GM12873 (cell line): ENCODE results near the gene MACROD2.

Experiments
- TF ChIP-seq, protein P1 (sequence below): IDR thresholded peaks from 2 replicates; pipeline ENCODE4 v1.5.1; 2012; ENCODE audit warnings: low read depth, mild to moderate bottlenecking, moderate library complexity, low read length, control low read depth; ENCODE audit not compliant: insufficient read depth; ENCODE audit errors: missing control alignments

MACROD2 gene

GRCh38 chr20:15838466-15838865, 1843.2 kb downstream of the MACROD2 start:
- TF ChIP-seq, protein P1, sequence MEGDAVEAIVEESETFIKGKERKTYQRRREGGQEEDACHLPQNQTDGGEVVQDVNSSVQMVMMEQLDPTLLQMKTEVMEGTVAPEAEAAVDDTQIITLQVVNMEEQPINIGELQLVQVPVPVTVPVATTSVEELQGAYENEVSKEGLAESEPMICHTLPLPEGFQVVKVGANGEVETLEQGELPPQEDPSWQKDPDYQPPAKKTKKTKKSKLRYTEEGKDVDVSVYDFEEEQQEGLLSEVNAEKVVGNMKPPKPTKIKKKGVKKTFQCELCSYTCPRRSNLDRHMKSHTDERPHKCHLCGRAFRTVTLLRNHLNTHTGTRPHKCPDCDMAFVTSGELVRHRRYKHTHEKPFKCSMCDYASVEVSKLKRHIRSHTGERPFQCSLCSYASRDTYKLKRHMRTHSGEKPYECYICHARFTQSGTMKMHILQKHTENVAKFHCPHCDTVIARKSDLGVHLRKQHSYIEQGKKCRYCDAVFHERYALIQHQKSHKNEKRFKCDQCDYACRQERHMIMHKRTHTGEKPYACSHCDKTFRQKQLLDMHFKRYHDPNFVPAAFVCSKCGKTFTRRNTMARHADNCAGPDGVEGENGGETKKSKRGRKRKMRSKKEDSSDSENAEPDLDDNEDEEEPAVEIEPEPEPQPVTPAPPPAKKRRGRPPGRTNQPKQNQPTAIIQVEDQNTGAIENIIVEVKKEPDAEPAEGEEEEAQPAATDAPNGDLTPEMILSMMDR = no peak

DNA sequence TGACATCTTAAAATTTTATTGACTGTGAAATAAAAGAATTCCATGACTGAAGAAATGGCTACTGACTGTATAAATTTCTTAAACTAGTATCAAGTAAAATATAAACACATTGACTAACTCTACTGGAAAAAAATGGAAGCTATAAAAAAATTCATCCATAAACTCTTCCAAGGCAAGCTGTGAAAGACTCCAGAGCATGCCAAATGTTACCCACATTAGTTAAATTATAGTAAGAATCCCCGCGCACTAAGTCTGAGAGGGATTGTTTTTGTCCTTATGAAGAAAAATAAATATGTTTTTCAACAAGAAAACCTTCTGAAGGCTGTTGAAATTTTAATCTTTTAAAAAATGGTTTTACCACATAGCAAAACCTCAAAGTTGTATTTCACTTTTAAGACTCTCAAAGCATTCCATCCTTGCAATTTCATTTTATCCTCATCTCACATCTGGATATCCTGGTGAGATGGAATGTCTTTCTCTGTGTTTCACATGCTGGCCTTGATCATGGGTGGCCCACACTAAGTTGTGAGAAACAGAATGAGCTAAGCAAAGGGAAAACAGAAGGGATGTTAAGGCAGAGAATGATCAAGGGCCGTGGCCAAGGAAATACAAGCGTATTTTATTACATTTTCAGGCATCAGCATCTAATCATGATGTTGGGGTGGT, 1845.5 kb downstream of the MACROD2 start:
- TF ChIP-seq, protein P1 = no peak

GRCh38 chr20:15842872-15843271, 1847.6 kb downstream of the MACROD2 start:
- TF ChIP-seq, protein P1 = peak; percentile 35

DNA sequence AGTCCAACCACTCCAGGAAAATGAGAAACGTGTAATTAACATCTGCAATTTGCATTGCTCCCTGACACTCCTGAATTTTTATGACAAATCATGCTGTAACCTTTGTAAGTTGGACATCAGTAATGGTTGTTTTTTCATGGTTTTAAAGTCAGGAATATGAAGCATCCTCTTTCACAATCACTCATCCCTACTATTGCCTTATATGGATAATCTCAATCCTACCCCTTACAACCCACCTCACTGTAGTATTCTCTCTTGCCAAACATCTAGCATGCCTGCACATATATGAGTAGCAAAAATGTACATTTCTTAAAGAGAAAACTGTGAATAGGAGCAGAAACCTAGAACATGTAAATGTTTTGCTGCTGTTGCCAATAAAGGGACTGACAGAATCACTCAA, 1848.5 kb downstream of the MACROD2 start:
- TF ChIP-seq, protein P1 = no peak

DNA sequence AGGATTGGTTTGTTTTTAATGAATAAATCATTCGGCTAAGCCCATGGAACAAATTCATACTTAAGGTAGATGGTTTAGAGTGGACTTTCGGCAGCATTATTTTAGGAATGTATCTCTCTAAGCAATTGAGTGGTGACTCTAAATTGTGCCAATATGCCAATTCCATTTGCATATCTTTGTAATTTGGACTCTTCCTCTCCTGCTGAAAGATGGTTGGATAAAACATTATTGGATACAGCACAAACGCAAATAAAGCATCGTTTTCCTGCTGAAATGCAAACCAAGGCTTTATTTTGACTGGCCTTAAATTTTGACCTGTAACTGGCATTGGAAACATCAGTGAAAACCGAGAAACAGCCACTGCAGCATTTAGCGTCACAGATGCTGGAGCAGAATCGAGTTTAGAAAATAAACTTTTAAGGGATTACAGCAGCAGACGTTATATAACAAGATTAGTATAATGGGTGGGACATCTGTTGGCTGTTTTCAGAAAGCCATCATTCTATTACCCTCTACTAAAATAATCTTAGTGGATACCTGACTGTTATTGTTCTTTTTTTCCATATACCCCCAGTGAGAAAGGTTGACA, 1852.0 kb downstream of the MACROD2 start:
- TF ChIP-seq, protein P1 = no peak

GRCh38 chr20:15848126-15848525, 1852.8 kb downstream of the MACROD2 start:
- TF ChIP-seq, protein P1 = no peak

DNA sequence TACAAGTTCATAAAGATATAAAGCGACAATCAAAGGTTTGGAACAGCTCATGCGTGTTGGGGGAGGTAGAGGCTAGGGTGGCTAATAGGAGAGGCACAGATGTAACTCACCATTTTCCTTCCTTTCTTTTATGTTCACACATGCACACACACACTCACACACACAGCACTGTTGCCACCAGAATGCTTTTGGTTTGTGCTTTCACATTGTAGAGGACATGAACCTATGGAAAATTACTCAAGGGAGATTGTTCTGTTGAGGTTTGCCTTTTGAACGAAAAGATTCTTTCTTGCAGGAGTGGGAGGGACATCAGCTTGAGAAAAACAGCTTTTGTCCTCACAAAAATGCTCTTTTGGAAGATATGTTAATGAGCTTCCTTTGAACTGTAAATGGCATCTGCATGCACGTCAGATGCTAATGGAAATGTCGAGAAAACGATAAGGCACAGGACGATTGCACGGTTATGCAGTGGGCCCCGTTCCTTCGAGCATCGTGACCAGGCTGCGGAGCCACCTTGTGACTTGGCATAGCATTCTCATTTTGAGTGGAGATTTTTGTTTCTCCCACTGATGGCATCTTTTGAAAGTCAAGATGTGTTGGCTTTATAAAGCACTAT, 1853.8 kb downstream of the MACROD2 start:
- TF ChIP-seq, protein P1 = no peak
